Endothelial cell of umbilical vein (primary cell): ENCODE data around the gene GSTO2. TPM values are rescaled to one million over a fixed set of nuclear protein-coding genes. Genes with fewer than 3 reads are reported as not detected.

Experiments
- BruUV-seq: library from RNA; stranded (reverse); fragments of 400-500 nt; replicated peaks from 2 replicates; lab custom pipeline; 2021; lab: Mats Ljungman, UMichigan
- CTCF ChIA-PET: fragments of 300-600, 350-600 bp; sonication (Branson Sonifier 250); formaldehyde crosslinking; loops from one replicate; lab custom pipeline; 2021; ENCODE audit warnings: antibody characterized with exemption, inconsistent platforms; lab: Charles Lee
- POLR2A ChIA-PET: fragments of 300-600, 350-600 bp; sonication (Branson Sonifier 250); formaldehyde crosslinking; loops from one replicate; lab custom pipeline; 2021; ENCODE audit warnings: antibody characterized with exemption, inconsistent platforms; lab: Charles Lee
- DNase-seq: peaks from one replicate; pipeline ENCODE4 v3.0.0-alpha.2; 2011; ENCODE audit warnings: low read depth, low spot score
- FAIRE-seq: peaks from 2 replicates; lab custom pipeline; 2011; peaks lifted over from hg19 to GRCh38; lab: Jason Lieb, UNC
- H2AFZ ChIP-seq: 2 replicates; pipeline ENCODE4 v1.6.0; 2012; ENCODE audit warnings: low read depth, low read length, control low read depth, inconsistent platforms
- H3K27ac ChIP-seq: 2 replicates; pipeline ENCODE4 v1.5.1; 2011; ENCODE audit warnings: low read depth, mild to moderate bottlenecking, control low read depth, low read length, moderate library complexity; ENCODE audit not compliant: insufficient read depth
- H3K27me3 ChIP-seq, 2 experiments: 2 replicates each; pipeline versions ENCODE4 v1.6.0 to v1.6.1; 2011; ENCODE audit warnings: low read length in 2 of 2, mixed read lengths in 1 of 2; ENCODE audit not compliant: control insufficient read depth in 2 of 2, insufficient read depth in 2 of 2
- H3K36me3 ChIP-seq, 2 experiments: 2 replicates in 1 of 2; 3 replicates in 1 of 2; pipeline ENCODE4 v1.5.1; 2011; ENCODE audit warnings: low read length in 2 of 2, mild to moderate bottlenecking in 1 of 2, moderate library complexity in 1 of 2; ENCODE audit not compliant: control insufficient read depth in 2 of 2, insufficient read depth in 2 of 2; ENCODE audit errors: extremely low read depth in 1 of 2
- H3K4me1 ChIP-seq: 3 replicates; pipeline ENCODE4 v1.5.1; 2011; ENCODE audit warnings: mild to moderate bottlenecking, low read length; ENCODE audit not compliant: control insufficient read depth, insufficient read depth; ENCODE audit errors: extremely low read depth
- H3K4me2 ChIP-seq: 2 replicates; pipeline ENCODE4 v1.6.1; 2011; ENCODE audit warnings: low read length, control low read depth, mixed read lengths; ENCODE audit not compliant: insufficient read depth
- H3K4me3 ChIP-seq, 3 experiments: fragments of 200-600 bp in 1 of 3; sonication (generic), shearing (Covaris generic) in 1 of 3; replicated peaks in 1 of 3; 2 replicates each; pipeline ENCODE4 v1.5.1; 2011 to 2016; ENCODE audit warnings: control low read depth in 3 of 3, low read length in 3 of 3, mild to moderate bottlenecking in 2 of 3, inconsistent platforms in 1 of 3, low read depth in 1 of 3, moderate library complexity in 1 of 3; ENCODE audit not compliant: insufficient read depth in 1 of 3
- H3K79me2 ChIP-seq: 2 replicates; pipeline ENCODE4 v1.6.0; 2012; ENCODE audit warnings: low read length, inconsistent platforms; ENCODE audit not compliant: control insufficient read depth, insufficient read depth
- H3K9ac ChIP-seq: replicated peaks from 2 replicates; pipeline ENCODE3; 2011; ENCODE audit warnings: low read length, control low read depth; ENCODE audit not compliant: insufficient read depth; ENCODE audit errors: extremely low read depth
- H3K9me1 ChIP-seq: replicated peaks from 3 replicates; pipeline ENCODE4 v1.6.0; 2011; ENCODE audit warnings: mild to moderate bottlenecking, low read length; ENCODE audit not compliant: control insufficient read depth, insufficient read depth; ENCODE audit errors: extremely low read depth
- H3K9me3 ChIP-seq: replicated peaks from 2 replicates; pipeline ENCODE4 v1.5.1; 2012; ENCODE audit warnings: low read length, inconsistent platforms; ENCODE audit not compliant: control insufficient read depth, insufficient read depth
- H4K20me1 ChIP-seq: replicated peaks from 2 replicates; pipeline ENCODE3; 2011; ENCODE audit warnings: mild to moderate bottlenecking, low read length; ENCODE audit not compliant: control insufficient read depth, insufficient read depth; ENCODE audit errors: extremely low read depth
- CTCF ChIP-seq, 2 donors: IDR thresholded peaks; 1 replicate in 1 of 2; 2 replicates in 1 of 2; pipeline ENCODE4 v1.5.1; 2011; ENCODE audit warnings: low read length in 2 of 2, mild to moderate bottlenecking in 2 of 2, moderate library complexity in 2 of 2, control low read depth in 1 of 2, inconsistent platforms in 1 of 2, low read depth in 1 of 2; ENCODE audit not compliant: insufficient read depth in 1 of 2; ENCODE audit errors: extremely low read depth in 1 of 2
- EZH2 ChIP-seq: IDR thresholded peaks from 2 replicates; pipeline ENCODE4 v1.6.1; 2012; ENCODE audit warnings: borderline replicate concordance, low read depth, mild to moderate bottlenecking, moderate library complexity, low read length, inconsistent platforms; ENCODE audit not compliant: severe bottlenecking
- FOS ChIP-seq: IDR thresholded peaks from 2 replicates; pipeline ENCODE4 v1.6.1; 2011; ENCODE audit warnings: mild to moderate bottlenecking, low read length, moderate library complexity, borderline replicate concordance; ENCODE audit not compliant: insufficient read depth
- GATA2 ChIP-seq: IDR thresholded peaks from 2 replicates; pipeline ENCODE4 v1.7.0; 2011; ENCODE audit warnings: low read depth, mild to moderate bottlenecking, moderate library complexity, mixed read lengths, low read length; ENCODE audit not compliant: insufficient read length, insufficient read depth
- JUN ChIP-seq: IDR thresholded peaks from 2 replicates; pipeline ENCODE4 v1.6.1; 2011; ENCODE audit warnings: borderline replicate concordance, low read depth; ENCODE audit not compliant: insufficient read length, insufficient read depth
- MAX ChIP-seq: IDR thresholded peaks from 2 replicates; pipeline ENCODE4 v1.6.1; 2011; ENCODE audit not compliant: insufficient read depth, insufficient read length
- MYC ChIP-seq: IDR thresholded peaks from one replicate; pipeline ENCODE4 v1.6.1; 2011; ENCODE audit warnings: mild to moderate bottlenecking, low read depth, low read length
- POLR2A ChIP-seq: IDR thresholded peaks from 2 replicates; pipeline ENCODE4 v1.6.1; 2012; ENCODE audit warnings: low read depth, mild to moderate bottlenecking, control low read depth, low read length
- POLR2AphosphoS5 ChIP-seq: IDR thresholded peaks from 2 replicates; pipeline ENCODE4 v1.6.1; 2012; ENCODE audit warnings: low read depth, mild to moderate bottlenecking, control low read depth, low read length, moderate library complexity; ENCODE audit not compliant: insufficient read depth
- dilution Hi-C: fragments of 300-500 bp; cut with MboI; formaldehyde crosslinking; loops from one replicate; pipeline ENCODE4 v1.15.0; 2019; ENCODE audit warnings: low sequenced_read_pairs; ENCODE audit not compliant: extremely low pct_ligation_motif_present
- intact Hi-C: fragments of 100-400 bp; cut with micrococcal nuclease; formaldehyde crosslinking; loops from one replicate; pipeline ENCODE4 v1.10.0; 2022
- polyA plus RNA-seq, 4 experiments: library from polyadenylated mRNA; depleted of rRNA in 3 of 4; stranded (reverse) in 3 of 4; unstranded in 1 of 4; fragments of >200 nt; gene quantifications; 2 replicates each; pipeline versions ENCODE4 v1.2.1 to v1.2.3, GENCODE V29; 2011 to 2012; ENCODE audit warnings: missing spikeins in 1 of 4
- total RNA-seq: library from RNA; stranded (reverse); gene quantifications from 2 replicates; pipeline ENCODE4 v1.2.3, GENCODE V29; 2021

Gene GSTO2
- total and polyA plus RNA-seq, 2 donors (not counting 3 experiments of a cell fraction or from before 2014, with no cell fraction given) = 0.84 to 1.4 TPM

GRCh38 chr10:104257235-104257634 lies 11.7 kb upstream of the GSTO2 start:
- no peak for DNase-seq
- H3K9me1 ChIP-seq = no peaks in the 10 kb centered on the region
- peak overlapping the region; percentile 99 for H3K4me2 ChIP-seq
- peaks cover 14 to 18% of the 10 kb centered on the region in 2 experiments for H3K36me3 ChIP-seq
- peak overlapping the region; percentile 99 for H3K27ac ChIP-seq
- no peaks in the 10 kb centered on the region for H4K20me1 ChIP-seq
- H3K4me1 ChIP-seq = peaks cover 69% of the 10 kb centered on the region
- TF ChIP-seq POLR2AphosphoS5 = no peak
- no peak for TF ChIP-seq MYC
- no peak for TF ChIP-seq EZH2
- no peak for TF ChIP-seq POLR2A
- TF ChIP-seq JUN = no peak
- no peak for TF ChIP-seq GATA2
- TF ChIP-seq FOS = no peak
- TF ChIP-seq MAX = no peak
- no peak for TF ChIP-seq CTCF (IDR thresholded peaks at IDR 0.05; ENCODE audit: extremely low read depth in 1 of 2, insufficient read depth in 1 of 2, low read depth in 1 of 2, low read length in 2 of 2)
- H3K9me3 ChIP-seq = no peaks in the 10 kb centered on the region
- POLR2A ChIA-PET = interaction anchor here (2.0 kb wide), 1 partner anchor 12 kb away, joined by 9 read pairs; the partner anchor contains the start of gene GSTO2
- CTCF ChIA-PET = interaction anchor here (1.2 kb wide), 1 partner anchor 17 kb away, joined by 6 read pairs; no protein-coding TSS in a partner anchor
- dilution Hi-C loops (no loop called here), intact Hi-C loops (loop anchor here (2.0 to 5.0 kb wide), 3 partner anchors 136 to 370 kb away; no protein-coding TSS in a partner anchor)
- H3K9ac ChIP-seq = no peak overlapping the region
- no peak overlapping the region for H2AFZ ChIP-seq
- no TSS peak for BruUV-seq
- FAIRE-seq = no peak
- peak overlapping the region in 1 of 3 experiments; percentile 99 for H3K4me3 ChIP-seq
- H3K79me2 ChIP-seq = peaks cover 62% of the 10 kb centered on the region
- no peaks in the 10 kb centered on the region for H3K27me3 ChIP-seq
